Ishikawa (cell line): ENCODE data around the gene WFDC8.

Experiments
- RAD21 ChIP-seq: IDR thresholded peaks from 2 replicates; pipeline ENCODE4 v1.6.1; 2012; ENCODE audit warnings: low read depth
- TAF1 ChIP-seq: IDR thresholded peaks from 2 replicates; pipeline ENCODE4 v1.6.1; 2012; ENCODE audit warnings: low read depth, mild to moderate bottlenecking
- TEAD4 ChIP-seq: IDR thresholded peaks from 2 replicates; pipeline ENCODE4 v1.6.1; 2012
- TF ChIP-seq, protein P1 (sequence below): IDR thresholded peaks from 2 replicates; pipeline ENCODE4 v1.6.1; 2012; ENCODE audit warnings: low read depth, mild to moderate bottlenecking

DNA sequence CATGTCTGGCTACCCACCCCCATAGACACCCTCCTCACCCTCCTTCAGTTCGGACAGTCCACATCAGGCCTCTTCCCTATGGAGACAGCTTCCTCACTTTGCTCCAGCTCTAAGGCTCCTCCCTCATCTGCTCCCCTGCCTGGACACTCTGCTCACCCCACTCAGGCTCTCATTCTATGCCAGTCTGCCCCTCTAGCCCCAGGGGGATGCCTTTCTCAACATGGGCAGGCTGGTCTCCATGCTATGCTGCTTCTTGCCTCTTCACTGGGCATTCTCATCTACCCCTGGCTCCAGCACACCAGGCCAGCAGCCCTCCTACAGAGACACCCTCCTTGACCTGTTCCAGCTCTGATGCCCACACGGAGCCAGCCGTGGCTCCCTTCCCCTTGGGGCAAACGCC, at the start of gene WFDC8:
- no peak for TF ChIP-seq TAF1
- TF ChIP-seq TEAD4: no peak
- TF ChIP-seq RAD21: no peak
- TF ChIP-seq, protein P1, sequence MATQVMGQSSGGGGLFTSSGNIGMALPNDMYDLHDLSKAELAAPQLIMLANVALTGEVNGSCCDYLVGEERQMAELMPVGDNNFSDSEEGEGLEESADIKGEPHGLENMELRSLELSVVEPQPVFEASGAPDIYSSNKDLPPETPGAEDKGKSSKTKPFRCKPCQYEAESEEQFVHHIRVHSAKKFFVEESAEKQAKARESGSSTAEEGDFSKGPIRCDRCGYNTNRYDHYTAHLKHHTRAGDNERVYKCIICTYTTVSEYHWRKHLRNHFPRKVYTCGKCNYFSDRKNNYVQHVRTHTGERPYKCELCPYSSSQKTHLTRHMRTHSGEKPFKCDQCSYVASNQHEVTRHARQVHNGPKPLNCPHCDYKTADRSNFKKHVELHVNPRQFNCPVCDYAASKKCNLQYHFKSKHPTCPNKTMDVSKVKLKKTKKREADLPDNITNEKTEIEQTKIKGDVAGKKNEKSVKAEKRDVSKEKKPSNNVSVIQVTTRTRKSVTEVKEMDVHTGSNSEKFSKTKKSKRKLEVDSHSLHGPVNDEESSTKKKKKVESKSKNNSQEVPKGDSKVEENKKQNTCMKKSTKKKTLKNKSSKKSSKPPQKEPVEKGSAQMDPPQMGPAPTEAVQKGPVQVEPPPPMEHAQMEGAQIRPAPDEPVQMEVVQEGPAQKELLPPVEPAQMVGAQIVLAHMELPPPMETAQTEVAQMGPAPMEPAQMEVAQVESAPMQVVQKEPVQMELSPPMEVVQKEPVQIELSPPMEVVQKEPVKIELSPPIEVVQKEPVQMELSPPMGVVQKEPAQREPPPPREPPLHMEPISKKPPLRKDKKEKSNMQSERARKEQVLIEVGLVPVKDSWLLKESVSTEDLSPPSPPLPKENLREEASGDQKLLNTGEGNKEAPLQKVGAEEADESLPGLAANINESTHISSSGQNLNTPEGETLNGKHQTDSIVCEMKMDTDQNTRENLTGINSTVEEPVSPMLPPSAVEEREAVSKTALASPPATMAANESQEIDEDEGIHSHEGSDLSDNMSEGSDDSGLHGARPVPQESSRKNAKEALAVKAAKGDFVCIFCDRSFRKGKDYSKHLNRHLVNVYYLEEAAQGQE: no peak
